ENCODE results near the gene FOXP4. TPM values are rescaled to one million over a fixed set of nuclear protein-coding genes. Genes with fewer than 3 reads are reported as not detected.

The FOXP4 gene
- polyA plus RNA-seq, 1 experiment: 4.0 TPM

GRCh38 chr6:41622206-41622988 lies 76.2 kb downstream of the FOXP4 start:
- ChIA-PET POLR2A (no interaction called here), CTCF (no interaction called here)
- no peak for DNase-seq (ENCODE audit: low read depth)
- no peak overlapping the region for H3K4me3 ChIP-seq (ENCODE audit: low read depth, low read length)
- peaks cover 9% of the 10 kb centered on the region for H3K27me3 ChIP-seq (ENCODE audit: control insufficient read depth, insufficient read depth, low read length)
- no peaks in the 10 kb centered on the region for H3K36me3 ChIP-seq (ENCODE audit: control insufficient read depth, insufficient read depth, low read length)
- no peak for TF ChIP-seq CTCF (IDR thresholded peaks at IDR 0.05; ENCODE audit: insufficient read depth, low read depth, low read length)

DNA sequence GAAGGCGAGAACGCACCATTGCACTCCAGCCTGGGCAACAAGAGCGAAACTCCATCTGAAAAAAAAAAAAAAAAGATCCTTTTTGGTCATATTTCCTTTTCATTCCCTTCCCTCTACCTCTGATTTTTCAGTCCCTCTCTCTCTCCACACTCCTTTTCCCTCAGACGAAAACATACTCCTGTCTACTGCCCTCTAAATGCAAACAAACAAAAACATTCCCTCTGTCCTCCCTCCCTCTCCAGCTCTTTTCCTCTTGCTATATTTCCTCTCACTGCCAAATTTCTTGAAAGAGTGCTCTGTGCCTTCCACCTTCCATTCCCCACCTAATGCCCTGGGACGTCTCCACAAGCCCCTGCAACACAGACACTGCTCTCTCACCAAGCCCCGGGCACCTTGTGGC lies 77.1 kb downstream of the FOXP4 start:
- H3K27me3 ChIP-seq (ENCODE audit: control insufficient read depth, insufficient read depth, low read length): peaks cover 5% of the 10 kb centered on the region
- ChIA-PET CTCF (no interaction called here), POLR2A (no interaction called here)
- no peak for DNase-seq (ENCODE audit: low read depth)
- H3K4me3 ChIP-seq (ENCODE audit: low read depth, low read length): no peak overlapping the region
- TF ChIP-seq CTCF (IDR thresholded peaks at IDR 0.05; ENCODE audit: insufficient read depth, low read depth, low read length): no peak
- no peaks in the 10 kb centered on the region for H3K36me3 ChIP-seq (ENCODE audit: control insufficient read depth, insufficient read depth, low read length)

GRCh38 chr6:41624621-41625380 lies 78.6 kb downstream of the FOXP4 start:
- ChIA-PET POLR2A (interaction anchor here (0.6 kb wide), 1 partner anchor 63 kb away, joined by 3 read pairs; no protein-coding TSS in a partner anchor), CTCF (interaction anchor here (0.8 kb wide), 1 partner anchor 58 kb away, joined by 3 read pairs; no protein-coding TSS in a partner anchor)
- no peaks in the 10 kb centered on the region for H3K36me3 ChIP-seq (ENCODE audit: control insufficient read depth, insufficient read depth, low read length)
- TF ChIP-seq CTCF (IDR thresholded peaks at IDR 0.05; ENCODE audit: insufficient read depth, low read depth, low read length): no peak
- H3K27me3 ChIP-seq (ENCODE audit: control insufficient read depth, insufficient read depth, low read length): peaks cover 4% of the 10 kb centered on the region
- no peak overlapping the region for H3K4me3 ChIP-seq (ENCODE audit: low read depth, low read length)
- DNase-seq (ENCODE audit: low read depth): no peak

- no peak for TF ChIP-seq CTCF (IDR thresholded peaks at IDR 0.05; ENCODE audit: insufficient read depth, low read depth, low read length)
- CTCF ChIA-PET: no interaction called here
- POLR2A ChIA-PET: no interaction called here
- Histone ChIP-seq H3K36me3 (ENCODE audit: control insufficient read depth, insufficient read depth, low read length) (no peaks in the 10 kb centered on the region), H3K4me3 (ENCODE audit: low read depth, low read length) (no peak overlapping the region), H3K27me3 (ENCODE audit: control insufficient read depth, insufficient read depth, low read length) (peaks cover 4% of the 10 kb centered on the region)
- no peak for DNase-seq (ENCODE audit: low read depth)
Observed at GRCh38 chr6:41625442-41625841, 79.3 kb downstream of the FOXP4 start.

GRCh38 chr6:41626022-41626421 lies 79.8 kb downstream of the FOXP4 start:
- Histone ChIP-seq H3K4me3 (ENCODE audit: low read depth, low read length) (no peak overlapping the region), H3K36me3 (ENCODE audit: control insufficient read depth, insufficient read depth, low read length) (no peaks in the 10 kb centered on the region), H3K27me3 (ENCODE audit: control insufficient read depth, insufficient read depth, low read length) (no peaks in the 10 kb centered on the region; the same call in 1 of the 2 replicates)
- no peak for DNase-seq (ENCODE audit: low read depth)
- TF ChIP-seq CTCF (IDR thresholded peaks at IDR 0.05; ENCODE audit: insufficient read depth, low read depth, low read length): no peak
- ChIA-PET CTCF (no interaction called here), POLR2A (no interaction called here)
